Renal cortical epithelial cell (primary cell): ENCODE results near the gene RSAD1. TPM values are rescaled to one million over a fixed set of nuclear protein-coding genes. Genes with fewer than 3 reads are reported as not detected.

Experiments
- DNase-seq: peaks from one replicate; pipeline ENCODE4 v3.0.0-alpha.2; 2011; ENCODE audit warnings: low read depth
- total RNA-seq: library from RNA; depleted of rRNA; stranded (reverse); fragments of >200 nt; gene quantifications from 2 replicates; pipeline ENCODE4 v1.2.3, GENCODE V29; 2014

Gene RSAD1
- total RNA-seq, 1 donor from 2014 or later: 14.6 TPM

- no peak for DNase-seq
These were observed 15.1 kb downstream of the RSAD1 start for GRCh38 chr17:50493744-50494143.

- no peak for DNase-seq
These were observed 16.7 kb downstream of the RSAD1 start for GRCh38 chr17:50495217-50495823.

GRCh38 chr17:50495918-50496317 is 17.3 kb downstream of the RSAD1 start:
- no peak for DNase-seq

- no peak for DNase-seq
These were observed 19.6 kb downstream of the RSAD1 start for GRCh38 chr17:50498021-50498874.

- DNase-seq: no peak
These were observed 20.6 kb downstream of the RSAD1 start for GRCh38 chr17:50499270-50499669.

GRCh38 chr17:50499721-50500120 is 21.1 kb downstream of the RSAD1 start:
- no peak for DNase-seq

- no peak for DNase-seq
These were observed 22.4 kb downstream of the RSAD1 start for GRCh38 chr17:50501054-50501453.

GRCh38 chr17:50502301-50502990 is 23.8 kb downstream of the RSAD1 start:
- DNase-seq: no peak

GRCh38 chr17:50505591-50506130 is 27.0 kb downstream of the RSAD1 start:
- no peak for DNase-seq

- no peak for DNase-seq
These were observed 27.6 kb downstream of the RSAD1 start for GRCh38 chr17:50506298-50506697.

- no peak for DNase-seq
These were observed 29.4 kb downstream of the RSAD1 start, which contains the start of gene MYCBPAP for GRCh38 chr17:50507871-50508572. Gene MYCBPAP, plus strand, starts transcription at chr17:50508439. Its CDS starts 236 bp downstream, at chr17:50508675.

- no peak for DNase-seq
These were observed 30.2 kb downstream of the RSAD1 start for GRCh38 chr17:50508573-50509460.

- DNase-seq: peak; percentile 82
These were observed 32.4 kb downstream of the RSAD1 start for GRCh38 chr17:50511058-50511457.

GRCh38 chr17:50513495-50513894 is 34.8 kb downstream of the RSAD1 start:
- no peak for DNase-seq

GRCh38 chr17:50514388-50514787 is 35.7 kb downstream of the RSAD1 start:
- no peak for DNase-seq

GRCh38 chr17:50514936-50515702 is 36.5 kb downstream of the RSAD1 start:
- peak; percentile 85 for DNase-seq

GRCh38 chr17:50517011-50517410 is 38.4 kb downstream of the RSAD1 start:
- DNase-seq: no peak

GRCh38 chr17:50517504-50518383 is 39.1 kb downstream of the RSAD1 start:
- no peak for DNase-seq
